RWPE1 (cell line): ENCODE results near the gene POLR2F.
A peak's percentile ranks its signal among the peaks of the same experiment; 100 is the strongest.
"Not testable (repeated sequence)": the region's sequence is repeated elsewhere in the genome, so short reads cannot be mapped to it uniquely, and the experiment has no call there.

Source experiments
- CTCF ChIA-PET: fragments of 350-600 bp; sonication (Branson Sonifier 250); formaldehyde crosslinking; extraction: SDS; loops from one replicate; lab custom pipeline; 2021; lab: Yijun Ruan, JAX
- POLR2A ChIA-PET: fragments of 400-600 bp; formaldehyde crosslinking; extraction: SDS; loops from one replicate; lab custom pipeline; 2020; ENCODE audit warnings: antibody characterized with exemption; ENCODE audit not compliant: low non-redundant PET; lab: Yijun Ruan, JAX
- DNase-seq: peaks from one replicate; pipeline ENCODE4 v3.0.0; 2012; ENCODE audit warnings: low spot score
- H3K27ac ChIP-seq: fragments of 450-650 bp; 2 replicates; pipeline ENCODE4 v1.5.1; 2017
- CTCF ChIP-seq: fragments of 450-650 bp; conservative IDR thresholded peaks from 2 replicates; pipeline ENCODE4 v1.5.1; 2017; ENCODE audit warnings: low read depth, mild to moderate bottlenecking

The POLR2F gene

GRCh38 chr22:37975153-37975552 is 21.7 kb downstream of the POLR2F start:
- peak overlapping the region; percentile 57 for H3K27ac ChIP-seq
- ChIA-PET POLR2A (interaction anchor here (0.5 kb wide), 1 partner anchor 161 kb away, joined by 3 read pairs; no protein-coding TSS in a partner anchor), CTCF (interaction anchor here (0.8 kb wide), 2 partner anchors 155 to 503 kb away, joined by 4 read pairs; no protein-coding TSS in a partner anchor)
- TF ChIP-seq CTCF, result no peak
- no peak for DNase-seq

DNA sequence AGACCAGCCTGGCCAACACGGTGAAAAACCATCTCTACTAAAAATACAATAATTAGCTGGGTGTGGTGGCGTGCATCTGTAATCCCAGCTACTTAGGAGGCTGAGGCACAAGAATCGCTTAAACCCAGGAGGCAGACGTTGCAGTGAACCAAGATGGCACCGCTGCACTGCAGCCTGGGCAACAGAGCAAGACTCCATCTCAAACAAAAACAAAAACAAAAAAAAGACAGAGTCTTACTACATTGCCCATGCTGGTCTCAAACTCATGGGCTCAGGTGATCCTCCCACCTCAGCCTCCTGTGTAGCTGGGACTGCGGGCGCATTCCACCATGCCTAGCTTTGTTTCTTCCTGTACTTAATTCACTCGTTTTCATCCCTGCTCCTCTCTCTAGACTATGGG is 22.5 kb downstream of the POLR2F start:
- peak overlapping the region; percentile 57 for H3K27ac ChIP-seq
- POLR2A ChIA-PET, CTCF ChIA-PET, DNase-seq: not testable (repeated sequence)

DNA sequence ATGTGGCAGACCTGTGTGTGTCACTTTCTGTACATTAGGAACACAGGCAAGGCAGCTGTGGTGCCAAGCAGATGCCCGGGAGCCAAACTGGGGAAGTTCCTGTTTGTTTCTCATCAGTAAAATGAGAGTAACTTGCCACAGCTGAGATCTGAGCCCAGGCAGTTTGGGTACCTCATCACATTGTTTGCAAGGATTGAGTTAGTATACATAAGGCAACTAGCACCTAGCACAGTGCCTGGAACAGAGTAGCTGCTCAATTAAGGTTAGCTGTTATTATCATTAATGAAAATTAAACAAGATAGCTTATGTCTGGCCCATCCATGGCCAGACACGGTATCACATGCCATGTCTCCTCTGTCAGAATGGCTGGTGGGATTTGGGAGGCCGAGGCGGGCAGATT is 23.0 kb downstream of the POLR2F start:
- no peak for DNase-seq
- CTCF ChIA-PET, result no interaction called here
- no peak for TF ChIP-seq CTCF
- H3K27ac ChIP-seq, result peak overlapping the region; percentile 57
- POLR2A ChIA-PET, result no interaction called here

GRCh38 chr22:37979782-37980181 is 26.3 kb downstream of the POLR2F start:
- ChIA-PET CTCF (interaction anchor here (0.6 kb wide), 1 partner anchor 245 kb away, joined by 5 read pairs; no protein-coding TSS in a partner anchor), POLR2A (no interaction called here)
- TF ChIP-seq CTCF, result no peak

DNA sequence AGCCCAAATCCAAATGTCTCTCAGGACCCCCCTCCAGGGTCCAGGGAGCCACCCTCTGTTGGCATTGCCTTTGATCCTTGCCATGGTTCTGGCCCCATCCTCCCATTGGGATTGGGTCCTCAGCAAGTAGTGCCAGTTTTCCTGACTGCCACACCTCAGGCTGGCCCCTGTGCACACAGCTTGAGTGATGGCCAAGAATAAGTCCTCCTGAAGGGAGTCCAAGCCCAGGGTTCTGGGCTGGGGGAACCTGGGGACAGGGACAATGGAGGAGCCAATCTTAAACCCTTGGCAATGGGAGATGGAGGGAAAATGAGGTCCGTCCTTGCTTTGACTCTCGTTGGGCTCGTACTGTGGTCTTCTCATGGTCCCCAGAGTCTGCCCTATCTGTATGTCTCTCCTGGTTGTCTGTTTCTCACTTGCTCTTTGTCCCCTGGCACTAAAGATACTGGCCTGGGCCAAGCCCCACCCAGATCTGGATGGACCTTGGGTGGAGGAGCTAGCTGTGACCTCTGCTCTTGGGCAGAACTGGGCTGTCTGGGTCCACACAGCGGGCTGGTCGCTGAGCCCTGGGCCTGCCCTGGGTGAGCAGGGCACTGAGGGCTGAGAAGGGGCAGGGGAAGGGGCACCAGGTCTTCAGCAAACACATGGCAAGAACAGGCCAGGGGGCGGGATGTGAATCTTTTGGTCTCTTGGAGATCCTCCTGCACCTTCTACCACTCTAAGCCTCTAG is 27.9 kb downstream of the POLR2F start:
- DNase-seq, result no peak
- ChIA-PET POLR2A (no interaction called here), CTCF (no interaction called here)
- no peak overlapping the region for H3K27ac ChIP-seq
- no peak for TF ChIP-seq CTCF

More at GRCh38 chr22:37979782-37980181, 26.3 kb downstream of the POLR2F start:
- DNase-seq, result no peak
- H3K27ac ChIP-seq, result no peak overlapping the region; the same call in 1 of the 2 replicates

- DNase-seq, result no peak
- H3K27ac ChIP-seq, result peak overlapping the region; percentile 7; the same call in 1 of the 2 replicates
- ChIA-PET CTCF (no interaction called here), POLR2A (no interaction called here)
- no peak for TF ChIP-seq CTCF
Observed at GRCh38 chr22:37982151-37982785, 28.8 kb downstream of the POLR2F start.
